GM18868 (cell line): Measurements from ENCODE around the gene NUAK1.

Experiments
- ATAC-seq: cut with Tn5 transposase; IDR thresholded peaks from one replicate; pipeline ENCODE4 v1.9.1; 2021; ENCODE audit warnings: mild to moderate bottlenecking, moderate library complexity; ENCODE audit not compliant: unreplicated experiment

Gene NUAK1

DNA sequence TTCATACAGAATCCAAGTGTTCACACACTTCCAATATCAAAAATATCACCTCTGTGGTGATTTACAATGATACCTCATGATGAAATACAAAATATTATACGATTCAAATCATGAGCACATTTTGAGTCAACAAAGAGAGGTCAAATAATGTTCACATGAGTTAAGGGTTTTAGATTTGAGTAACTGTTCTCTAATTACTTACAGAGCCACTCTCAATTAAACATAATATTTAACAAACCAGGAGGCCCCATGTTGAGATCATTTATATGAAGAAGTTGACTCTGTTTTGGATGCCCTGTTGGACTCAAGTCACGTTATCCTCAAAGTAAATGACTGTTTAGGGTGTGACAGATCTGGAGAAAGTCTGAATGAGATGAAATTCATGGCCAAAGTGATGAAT is 53.5 kb downstream of the NUAK1 start:
- ATAC-seq: no peak

GRCh38 chr12:106084759-106085158 is 54.0 kb downstream of the NUAK1 start:
- ATAC-seq: no peak

- ATAC-seq: no peak
Measured at GRCh38 chr12:106084014-106084671, 54.6 kb downstream of the NUAK1 start.

- no peak for ATAC-seq
Measured at GRCh38 chr12:106082216-106083175, 56.3 kb downstream of the NUAK1 start.

DNA sequence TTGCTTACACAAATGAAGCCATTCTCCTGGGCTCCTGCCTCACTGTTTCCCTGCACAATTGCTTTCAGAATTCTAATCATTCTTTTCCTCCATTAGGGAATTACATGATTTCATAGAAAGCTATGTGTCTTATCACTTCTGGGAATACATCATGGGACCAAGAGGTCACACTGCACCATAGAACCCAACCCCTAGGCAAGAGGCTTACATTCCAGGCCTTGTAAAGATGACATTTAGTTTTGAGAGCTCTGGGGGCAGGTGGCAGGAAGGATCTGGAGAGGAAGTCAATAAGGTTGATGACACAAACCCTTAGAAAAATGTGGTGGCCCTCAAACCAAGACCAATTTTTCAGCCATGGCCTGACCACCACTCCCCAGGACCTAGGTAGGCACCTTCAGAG is 57.1 kb downstream of the NUAK1 start:
- no peak for ATAC-seq

- no peak for ATAC-seq
Measured at GRCh38 chr12:106080791-106081170, 58.0 kb downstream of the NUAK1 start.

- ATAC-seq: no peak
Measured at GRCh38 chr12:106080041-106080790, 58.5 kb downstream of the NUAK1 start.

DNA sequence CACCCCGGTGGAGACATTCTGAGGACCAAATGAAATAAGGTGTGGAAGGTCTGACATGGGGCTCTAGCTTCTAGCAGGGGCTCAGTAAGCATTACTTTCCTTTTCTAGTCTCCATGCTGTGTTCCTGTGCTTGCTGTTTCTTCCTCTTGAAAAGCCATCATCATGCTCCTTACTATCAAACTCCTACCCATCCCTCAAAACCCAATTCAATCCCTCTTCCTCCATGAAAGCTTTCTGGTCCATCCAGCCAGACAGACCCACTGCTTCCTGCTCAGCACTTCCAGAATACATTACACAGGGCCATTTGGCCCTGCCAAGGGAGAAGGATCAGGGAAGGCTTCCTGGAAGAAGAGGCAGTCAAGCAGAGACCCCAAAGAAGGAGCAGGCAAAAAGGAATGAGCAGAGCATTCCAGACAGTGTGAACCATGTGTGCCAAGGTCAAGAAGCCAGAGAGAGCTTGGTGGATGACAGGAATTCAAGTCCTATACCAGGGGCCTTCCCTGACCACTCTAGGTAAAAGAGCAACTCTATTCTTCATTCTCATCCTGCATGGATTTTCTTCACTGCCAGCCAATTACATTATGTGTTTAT is 59.5 kb downstream of the NUAK1 start:
- ATAC-seq: no peak

- no peak for ATAC-seq
Measured at GRCh38 chr12:106078358-106079010, 60.3 kb downstream of the NUAK1 start.

DNA sequence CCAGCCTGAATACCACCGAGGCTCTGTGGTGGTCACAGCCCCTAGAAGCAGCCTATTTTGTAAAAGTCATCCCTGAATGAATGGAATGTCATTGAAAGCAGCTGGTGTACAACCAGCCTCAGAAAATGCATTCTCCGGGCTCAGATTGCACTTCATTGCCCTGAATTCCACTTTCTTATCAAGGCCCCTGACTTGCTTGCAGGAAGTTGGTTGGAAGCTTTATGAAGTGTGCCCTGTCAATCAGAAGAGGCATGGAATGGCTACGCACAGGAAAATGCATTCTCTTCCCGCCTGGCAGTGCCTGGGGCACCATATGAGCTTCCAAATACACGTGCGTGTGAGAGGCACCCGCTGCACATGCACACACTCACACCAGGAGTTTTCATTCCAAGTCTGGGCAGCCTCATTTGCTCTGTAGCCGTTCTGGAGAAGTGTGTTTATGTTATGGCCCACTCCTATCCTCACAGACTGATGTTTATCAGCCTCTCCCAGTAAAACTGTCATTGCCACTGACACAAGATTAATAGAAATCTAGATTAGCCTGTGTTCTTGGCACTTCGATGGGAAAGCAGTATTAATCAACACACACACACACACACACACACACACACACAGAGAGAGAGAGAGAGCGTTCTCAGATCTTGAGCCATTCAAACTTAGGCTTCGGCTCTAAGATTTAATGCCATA is 63.9 kb downstream of the NUAK1 start:
- no peak for ATAC-seq

- no peak for ATAC-seq
Measured at GRCh38 chr12:106074361-106074705, 64.4 kb downstream of the NUAK1 start.

- ATAC-seq: no peak
Measured at GRCh38 chr12:106073179-106073578, 65.6 kb downstream of the NUAK1 start.

GRCh38 chr12:106072751-106073150 is 66.0 kb downstream of the NUAK1 start:
- no peak for ATAC-seq

- no peak for ATAC-seq
Measured at GRCh38 chr12:106071686-106072085, 67.1 kb downstream of the NUAK1 start.

- ATAC-seq: no peak
Measured at GRCh38 chr12:106070611-106071010, 68.1 kb downstream of the NUAK1 start.

GRCh38 chr12:106070147-106070546 is 68.6 kb downstream of the NUAK1 start:
- no peak for ATAC-seq

DNA sequence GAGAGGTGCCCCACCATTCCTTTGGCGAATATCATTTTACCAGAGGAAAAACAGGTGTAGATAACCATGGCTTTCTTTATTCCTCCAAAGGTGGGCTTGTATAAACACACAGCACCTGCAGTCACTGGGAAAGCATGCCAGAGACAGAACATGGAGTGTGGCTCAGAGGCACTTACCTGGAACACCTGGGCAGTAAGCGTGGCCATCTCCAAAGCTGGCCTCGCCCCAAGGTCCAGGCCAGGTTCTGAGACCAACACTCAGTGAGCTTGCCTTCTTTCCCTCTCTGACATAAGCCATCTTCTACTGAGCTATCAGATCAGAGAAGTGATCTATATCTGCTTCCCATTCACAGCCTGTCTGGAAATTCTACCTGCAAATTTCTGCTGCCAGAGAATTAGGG is 70.5 kb downstream of the NUAK1 start:
- ATAC-seq: no peak

DNA sequence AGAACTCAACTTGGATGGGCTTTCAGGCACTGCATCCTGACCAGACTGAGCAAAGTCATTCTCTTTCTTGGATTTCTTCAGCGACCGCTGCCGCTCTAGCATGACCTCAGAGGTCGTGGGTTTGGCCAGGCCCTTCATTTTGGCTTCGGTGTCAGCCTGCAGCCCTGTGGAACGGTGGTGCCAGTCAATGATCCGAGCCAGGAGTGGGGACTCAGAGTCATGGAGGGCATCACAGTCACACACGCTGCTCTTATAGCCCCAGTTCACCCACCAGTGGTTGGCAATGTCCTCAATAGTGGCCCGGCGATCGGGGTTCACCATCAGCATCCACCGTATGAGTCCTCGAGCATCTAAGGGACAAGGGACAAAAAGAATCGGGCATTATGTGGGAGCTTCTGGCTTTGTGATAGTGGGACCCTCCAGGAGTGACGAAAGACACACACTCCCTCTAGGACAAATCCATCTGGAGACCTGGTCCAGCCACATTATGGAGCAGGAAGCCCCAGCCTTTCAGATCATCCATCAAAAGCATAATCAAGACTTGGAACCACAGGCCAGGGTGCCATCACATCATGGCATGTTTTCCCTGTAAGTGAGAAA is 71.0 kb downstream of the NUAK1 start:
- ATAC-seq: no peak

GRCh38 chr12:106066726-106067325 is 71.9 kb downstream of the NUAK1 start:
- ATAC-seq: no peak
